ENCODE results near the gene MYL3. TPM values are rescaled to one million over a fixed set of nuclear protein-coding genes. Genes with fewer than 3 reads are reported as not detected.

Gene MYL3
- total RNA-seq, 1 experiment from 2014 or later = not detected

DNA sequence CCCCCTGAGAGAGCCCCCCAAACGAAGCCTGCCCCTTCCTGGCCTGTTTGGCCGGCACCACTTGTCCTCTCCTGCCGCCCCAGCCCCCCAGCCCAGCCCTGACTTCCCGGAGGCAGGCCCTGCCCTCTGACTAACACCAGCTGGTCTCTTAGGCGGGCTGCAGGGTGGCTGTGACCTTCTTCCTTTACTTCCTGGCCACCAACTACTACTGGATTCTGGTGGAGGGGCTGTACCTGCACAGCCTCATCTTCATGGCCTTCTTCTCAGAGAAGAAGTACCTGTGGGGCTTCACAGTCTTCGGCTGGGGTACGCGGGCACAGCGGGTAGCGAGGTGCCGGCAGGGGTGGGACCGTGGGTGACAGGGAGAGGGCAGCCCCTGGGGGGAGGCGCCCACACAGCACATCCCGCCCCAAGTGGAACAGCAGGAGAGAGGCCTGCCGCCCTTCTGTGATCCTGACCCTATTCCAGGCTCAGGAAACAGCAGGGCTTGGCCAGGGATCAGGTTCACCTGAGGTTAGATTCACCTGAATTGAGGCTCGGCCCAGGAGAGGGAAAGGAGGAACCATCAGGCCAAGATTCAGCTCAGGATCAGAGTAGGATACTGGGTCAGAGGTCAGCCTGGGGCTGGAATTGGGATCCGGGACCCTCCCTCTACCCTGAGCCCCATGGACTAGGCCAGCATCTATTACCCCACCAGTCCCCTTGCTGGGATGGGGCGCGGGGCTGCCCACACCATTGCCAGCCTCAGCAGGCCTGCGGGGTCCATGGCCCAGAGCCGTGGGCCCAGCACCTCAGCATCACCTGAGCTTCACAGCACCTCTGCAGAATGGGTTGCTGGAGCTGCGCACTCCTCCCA lies 36.1 kb upstream of the MYL3 start:
- no peak for DNase-seq (ENCODE audit: low spot score)

DNA sequence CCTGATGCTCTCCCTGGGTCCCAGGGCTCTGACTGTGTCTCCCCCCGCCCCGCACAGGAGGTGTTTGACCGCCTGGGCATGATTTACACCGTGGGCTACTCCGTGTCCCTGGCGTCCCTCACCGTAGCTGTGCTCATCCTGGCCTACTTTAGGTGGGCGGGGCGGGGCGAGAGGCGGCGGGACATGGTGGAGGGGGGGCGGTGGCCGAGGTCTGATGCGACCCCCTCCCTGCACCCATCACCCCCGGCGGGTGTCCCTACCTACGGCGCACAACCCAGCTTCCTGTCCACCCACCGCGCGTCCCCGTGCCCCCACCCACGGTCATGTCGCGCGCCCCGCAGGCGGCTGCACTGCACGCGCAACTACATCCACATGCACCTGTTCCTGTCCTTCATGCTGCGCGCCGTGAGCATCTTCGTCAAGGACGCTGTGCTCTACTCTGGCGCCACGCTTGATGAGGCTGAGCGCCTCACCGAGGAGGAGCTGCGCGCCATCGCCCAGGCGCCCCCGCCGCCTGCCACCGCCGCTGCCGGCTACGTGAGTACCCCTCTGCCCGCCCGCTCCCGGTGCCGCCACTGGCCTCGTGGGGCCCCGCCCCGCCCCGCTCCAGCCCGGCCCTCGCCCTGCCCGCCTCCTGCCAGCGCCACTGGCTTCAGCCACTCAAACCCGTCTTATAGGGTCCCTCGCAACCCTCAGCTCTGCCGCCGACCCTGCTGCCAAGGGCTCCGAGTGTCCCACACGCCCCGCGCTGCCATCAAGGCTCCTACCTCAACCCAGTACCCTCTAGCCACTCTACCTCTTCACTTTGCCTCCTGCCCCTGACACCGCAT lies 35.3 kb upstream of the MYL3 start:
- no peak for DNase-seq (ENCODE audit: low spot score)

DNA sequence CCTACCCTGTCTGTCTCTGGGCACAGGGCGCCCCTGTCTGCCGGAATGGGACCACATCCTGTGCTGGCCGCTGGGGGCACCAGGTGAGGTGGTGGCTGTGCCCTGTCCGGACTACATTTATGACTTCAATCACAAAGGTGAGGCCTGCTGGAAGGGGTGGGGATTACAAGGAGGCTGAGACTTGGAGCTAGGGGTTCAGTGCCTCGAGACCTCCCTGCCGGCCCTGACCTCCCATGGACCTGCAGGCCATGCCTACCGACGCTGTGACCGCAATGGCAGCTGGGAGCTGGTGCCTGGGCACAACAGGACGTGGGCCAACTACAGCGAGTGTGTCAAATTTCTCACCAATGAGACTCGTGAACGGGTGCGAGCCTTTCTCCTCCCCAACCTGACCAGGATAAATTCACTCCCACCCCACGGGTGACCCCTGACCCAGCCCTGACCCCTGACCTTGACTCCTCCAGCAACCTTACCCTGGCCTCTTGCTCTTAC lies 34.6 kb upstream of the MYL3 start:
- DNase-seq (ENCODE audit: low spot score) = no peak

DNA sequence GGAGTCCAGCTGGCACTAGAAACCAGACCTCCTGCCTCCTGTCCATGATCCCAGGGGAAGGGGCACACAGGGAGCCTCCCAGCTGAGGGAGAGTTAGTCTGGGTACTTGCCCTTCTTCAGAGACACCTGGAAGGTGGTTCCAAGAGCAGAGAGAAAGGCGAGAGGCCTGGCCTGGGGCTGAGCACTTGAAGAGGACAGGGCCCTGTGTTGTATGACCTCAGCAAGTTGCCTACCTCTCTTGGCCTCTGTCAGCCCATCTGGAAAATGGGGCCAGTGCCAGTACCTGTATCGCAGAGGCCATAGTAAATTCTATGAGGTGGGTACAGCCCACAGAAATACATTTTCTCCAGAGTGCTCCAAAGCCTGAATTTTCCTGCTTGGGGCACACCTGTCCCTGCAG lies 33.8 kb upstream of the MYL3 start:
- no peak for DNase-seq (ENCODE audit: low spot score)

DNA sequence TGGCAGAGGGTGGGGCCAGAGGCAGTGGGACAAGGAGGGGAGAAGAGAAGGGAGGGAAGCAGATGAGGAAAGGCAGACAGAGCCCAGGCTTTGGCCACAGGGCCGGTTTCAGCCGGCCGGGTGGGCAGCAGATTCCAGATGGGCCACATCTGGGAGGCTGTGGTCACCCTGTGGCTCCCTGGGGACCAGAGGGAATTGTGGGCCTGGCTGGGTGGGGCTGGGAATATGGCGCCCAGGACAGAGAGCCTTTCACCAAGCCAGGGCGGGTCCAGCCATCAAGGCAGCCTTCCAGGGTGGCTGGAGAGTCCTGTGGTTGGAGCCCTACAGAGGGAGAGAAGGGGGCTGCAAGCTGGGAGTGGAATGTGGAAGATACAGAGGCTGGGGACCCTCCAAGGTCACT lies 33.1 kb upstream of the MYL3 start:
- no peak for DNase-seq (ENCODE audit: low spot score)

DNA sequence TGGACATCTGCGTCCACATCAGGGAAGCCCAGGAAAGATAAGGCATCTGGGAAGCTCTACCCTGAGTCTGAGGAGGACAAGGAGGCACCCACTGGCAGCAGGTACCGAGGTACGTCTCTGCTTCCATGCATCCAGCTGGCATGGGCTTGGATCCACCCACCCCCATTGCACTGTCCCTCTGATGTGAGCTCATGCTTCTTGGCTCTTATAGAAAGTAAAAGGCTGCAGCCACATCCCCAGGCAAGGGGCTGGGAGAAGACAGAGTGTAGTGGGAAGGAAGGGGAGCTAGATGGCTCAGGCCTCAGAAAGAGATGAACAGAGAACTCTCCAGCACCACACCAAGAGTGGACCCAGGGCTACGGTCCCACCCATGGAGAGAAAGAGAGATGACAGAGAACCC lies 32.5 kb upstream of the MYL3 start:
- no peak for DNase-seq (ENCODE audit: low spot score)

DNA sequence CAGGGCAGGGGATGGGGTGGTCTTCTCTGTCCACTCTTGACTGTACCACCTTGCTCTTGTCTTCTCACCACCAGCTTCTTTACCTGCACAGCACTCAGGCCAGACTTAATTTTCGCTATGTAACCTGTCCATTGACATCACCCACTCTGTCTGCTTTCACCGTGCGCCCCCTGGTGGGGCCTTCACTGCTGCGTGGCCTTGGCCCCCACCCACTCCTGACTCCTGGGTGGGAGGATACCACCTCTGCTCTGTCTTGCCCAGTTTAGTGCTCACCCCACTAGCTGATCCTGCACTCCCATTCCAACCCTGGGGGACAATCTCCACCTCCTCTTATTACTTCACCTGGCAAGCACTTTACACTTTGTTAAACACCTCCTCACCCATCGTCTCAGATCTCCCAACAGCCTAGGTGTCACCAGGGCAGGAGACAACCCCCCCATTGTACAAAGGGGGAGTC lies 32.0 kb upstream of the MYL3 start:
- DNase-seq (ENCODE audit: low spot score) = no peak

DNA sequence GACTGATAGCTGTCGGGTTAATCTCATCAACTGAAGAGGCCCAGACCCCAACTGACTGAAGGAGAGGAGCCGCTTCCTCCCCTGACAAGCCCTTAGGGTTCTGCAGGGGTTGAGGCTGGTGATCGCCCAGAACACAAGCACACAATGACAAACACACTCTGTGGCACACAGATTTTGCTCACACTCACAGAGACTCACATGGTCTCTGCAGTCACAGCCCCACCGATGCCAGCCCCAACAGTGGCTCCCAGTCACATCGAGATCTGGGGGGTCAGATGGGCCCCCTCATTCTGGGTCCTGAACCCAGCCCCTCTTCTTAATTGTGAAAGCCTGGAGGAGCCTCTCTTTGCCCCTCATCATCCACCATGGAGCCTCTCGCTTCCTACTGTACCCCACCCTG lies 31.0 kb upstream of the MYL3 start:
- no peak for DNase-seq (ENCODE audit: low spot score)

DNA sequence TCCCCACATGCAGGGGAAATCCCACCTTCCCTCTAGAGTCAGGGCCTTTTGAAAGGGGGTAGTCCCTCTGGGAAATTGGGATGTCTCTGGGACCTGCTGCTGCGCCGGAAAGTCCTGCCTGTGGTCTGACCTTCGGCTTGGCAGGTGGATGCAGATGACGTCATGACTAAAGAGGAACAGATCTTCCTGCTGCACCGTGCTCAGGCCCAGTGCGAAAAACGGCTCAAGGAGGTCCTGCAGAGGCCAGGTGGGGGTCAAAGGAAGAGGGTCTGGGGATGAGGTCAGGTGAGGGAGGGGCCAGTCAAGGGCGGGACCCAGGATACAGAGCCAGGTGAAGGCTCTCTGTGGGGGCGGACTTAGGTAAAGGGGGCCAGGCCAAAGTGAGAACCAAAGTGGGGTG lies 30.5 kb upstream of the MYL3 start:
- no peak for DNase-seq (ENCODE audit: low spot score)

DNA sequence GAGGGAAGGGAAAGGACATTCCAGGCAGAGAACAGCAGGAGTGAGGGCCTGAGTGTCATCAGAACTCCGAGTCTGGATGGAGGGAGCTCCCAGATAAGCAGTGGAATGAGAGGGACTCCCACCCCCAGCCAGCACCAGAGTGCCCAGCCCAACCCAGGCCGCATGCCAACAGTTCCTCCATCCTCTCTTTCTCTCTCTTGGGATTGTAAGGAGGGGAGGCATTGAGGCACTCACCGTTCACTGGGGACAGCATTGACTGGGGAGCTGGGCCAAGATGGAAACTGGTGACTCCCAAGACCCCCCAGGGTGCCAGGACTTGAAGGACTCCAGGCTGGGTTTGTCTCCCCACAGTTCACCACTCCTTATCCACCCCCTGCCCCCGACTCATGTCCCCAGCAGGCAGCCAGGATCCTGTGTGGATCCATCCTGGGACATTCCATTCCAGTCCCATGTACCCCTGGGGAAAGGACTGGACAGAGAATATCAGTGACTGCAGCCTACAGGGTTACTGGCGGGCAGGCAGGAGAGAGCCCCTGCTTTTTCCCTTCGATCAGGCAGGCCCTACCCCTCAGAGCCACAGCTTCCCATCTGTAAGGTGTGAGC lies 30.0 kb upstream of the MYL3 start:
- no peak for DNase-seq (ENCODE audit: low spot score)

DNA sequence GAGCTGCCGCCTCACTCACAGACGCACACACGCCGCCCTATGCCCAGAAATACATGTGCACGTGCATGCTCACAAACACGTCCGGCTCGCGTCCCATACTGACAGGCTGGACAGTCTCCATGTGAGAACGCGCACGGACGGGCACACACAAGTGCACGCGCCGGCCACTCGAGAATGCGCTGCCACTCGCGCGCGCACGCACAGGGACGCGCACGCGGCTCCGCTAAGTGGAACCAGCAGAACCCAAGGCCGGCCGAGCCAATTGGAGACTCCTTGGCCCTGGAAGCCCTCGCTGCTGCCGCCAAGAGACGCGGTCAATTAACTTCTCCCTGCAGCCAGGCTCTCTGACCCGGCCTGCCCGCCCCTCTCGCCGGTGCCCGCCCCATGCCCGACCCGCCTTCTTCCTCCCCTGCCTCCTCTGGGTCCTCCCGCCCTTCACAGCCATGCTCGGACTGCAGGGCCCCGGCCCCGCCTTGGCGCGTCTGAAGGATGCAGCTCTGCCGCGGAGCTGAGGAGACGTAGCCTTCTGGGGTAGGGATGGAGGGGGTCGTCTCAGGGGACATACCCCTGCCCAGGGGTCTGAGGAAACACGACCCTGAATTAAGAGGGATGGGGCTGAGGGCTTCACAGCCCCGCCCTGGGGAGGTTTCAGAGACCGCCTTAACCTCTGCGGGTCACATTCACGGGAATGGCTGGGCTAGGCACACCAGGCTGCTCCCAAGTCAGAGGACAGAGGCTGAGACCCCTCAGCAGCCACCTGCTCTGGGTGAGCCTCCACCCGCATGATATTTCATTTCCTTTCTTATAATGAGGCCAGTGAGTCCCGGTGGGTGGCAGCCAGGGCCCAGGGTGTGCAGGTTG lies 29.3 kb upstream of the MYL3 start:
- no peak for DNase-seq (ENCODE audit: low spot score)

DNA sequence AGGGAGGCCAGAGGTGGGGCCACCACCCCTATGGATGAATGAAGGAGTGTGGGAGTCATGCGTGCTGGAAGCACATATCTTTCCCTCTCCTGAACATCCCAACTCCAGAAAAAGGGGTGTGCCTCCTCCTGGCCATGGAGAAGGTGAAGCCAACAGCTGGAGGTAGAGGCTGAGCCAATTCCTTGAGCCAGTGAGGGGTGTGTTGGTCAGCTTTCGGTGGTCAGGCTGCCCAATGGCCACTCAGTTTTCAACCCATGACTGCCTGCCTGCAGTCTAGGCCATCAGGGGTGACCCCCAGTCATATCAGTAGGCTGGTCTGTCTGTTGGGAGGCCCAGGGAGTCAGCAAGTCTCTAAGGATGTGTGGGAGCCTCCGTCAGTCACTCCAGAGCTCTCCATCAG lies 27.9 kb upstream of the MYL3 start:
- DNase-seq (ENCODE audit: low spot score) = no peak

DNA sequence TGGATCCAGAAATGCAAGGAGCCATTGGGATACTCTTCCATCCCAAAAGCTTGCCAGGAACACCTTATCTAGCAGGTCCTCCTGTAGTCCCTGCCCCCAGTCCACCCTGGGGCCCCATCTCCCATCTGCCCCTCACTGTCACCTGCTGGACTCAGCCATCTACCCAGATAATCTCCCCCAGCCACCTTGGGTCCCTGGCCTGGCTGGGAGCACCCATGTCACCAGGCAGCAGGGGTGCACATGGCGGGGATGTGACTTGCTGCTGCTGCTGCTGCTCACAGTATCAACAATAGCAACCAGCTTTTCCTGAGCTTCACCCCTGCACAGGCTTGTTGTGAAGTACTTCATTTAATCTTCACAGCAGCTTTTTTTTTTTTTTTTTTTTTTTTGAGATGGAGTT lies 26.9 kb upstream of the MYL3 start:
- no peak for DNase-seq (ENCODE audit: low spot score)

DNA sequence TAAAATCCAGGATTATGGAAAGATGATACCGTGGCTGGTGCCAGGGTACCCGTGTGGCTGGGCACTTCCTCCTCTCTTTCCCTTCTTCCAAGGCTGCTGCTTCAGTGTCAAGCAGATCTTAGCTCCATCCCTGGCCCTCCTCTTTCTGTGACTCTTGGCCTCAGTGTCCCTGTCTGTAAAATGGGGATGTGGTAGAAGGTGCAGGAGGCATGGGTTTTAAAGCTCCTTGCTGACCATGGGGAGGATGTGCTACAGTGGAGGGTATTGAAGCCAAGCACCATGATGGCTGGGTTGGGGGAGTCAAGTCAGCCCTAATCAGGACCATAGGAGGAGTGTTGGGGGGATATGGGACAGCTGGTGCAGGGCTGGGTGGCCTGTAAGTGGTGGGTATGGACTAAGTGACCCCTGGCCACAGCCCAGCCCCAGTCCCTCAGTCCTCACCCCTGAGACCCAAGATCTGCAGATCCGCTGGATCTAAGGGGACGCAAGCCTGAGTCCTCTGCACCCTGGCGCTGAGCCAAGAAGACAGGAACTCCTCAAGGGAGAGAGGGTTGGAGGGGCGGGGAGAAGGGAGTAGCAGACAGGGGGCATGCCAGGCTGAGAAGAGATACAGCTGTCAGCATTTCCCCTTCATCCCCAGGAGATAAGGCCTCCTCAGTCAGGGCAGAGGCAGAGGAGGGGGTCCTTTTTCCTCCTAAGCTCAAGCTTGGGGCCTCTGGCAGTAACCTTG lies 26.3 kb upstream of the MYL3 start:
- DNase-seq (ENCODE audit: low spot score) = no peak

DNA sequence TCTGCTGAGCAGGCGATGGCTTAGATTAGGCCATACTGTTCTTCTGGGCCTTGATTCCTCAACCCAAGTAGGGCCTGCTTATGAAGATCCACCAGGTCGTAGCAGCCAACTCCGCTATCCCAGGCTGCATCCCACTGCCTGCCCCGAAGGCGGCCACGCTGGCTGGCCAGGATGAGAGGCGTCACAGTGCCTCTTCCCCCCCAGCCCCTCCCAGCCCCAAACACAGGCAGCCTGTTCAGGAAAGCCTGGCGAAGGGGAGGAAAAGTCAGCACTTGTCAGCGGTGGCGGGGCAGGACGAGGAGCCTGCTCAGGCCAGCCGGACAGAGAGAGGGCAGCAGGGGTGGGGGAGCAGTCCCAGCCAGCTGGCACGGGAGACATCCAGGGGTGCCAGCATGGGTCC lies 25.5 kb upstream of the MYL3 start:
- DNase-seq (ENCODE audit: low spot score) = no peak

DNA sequence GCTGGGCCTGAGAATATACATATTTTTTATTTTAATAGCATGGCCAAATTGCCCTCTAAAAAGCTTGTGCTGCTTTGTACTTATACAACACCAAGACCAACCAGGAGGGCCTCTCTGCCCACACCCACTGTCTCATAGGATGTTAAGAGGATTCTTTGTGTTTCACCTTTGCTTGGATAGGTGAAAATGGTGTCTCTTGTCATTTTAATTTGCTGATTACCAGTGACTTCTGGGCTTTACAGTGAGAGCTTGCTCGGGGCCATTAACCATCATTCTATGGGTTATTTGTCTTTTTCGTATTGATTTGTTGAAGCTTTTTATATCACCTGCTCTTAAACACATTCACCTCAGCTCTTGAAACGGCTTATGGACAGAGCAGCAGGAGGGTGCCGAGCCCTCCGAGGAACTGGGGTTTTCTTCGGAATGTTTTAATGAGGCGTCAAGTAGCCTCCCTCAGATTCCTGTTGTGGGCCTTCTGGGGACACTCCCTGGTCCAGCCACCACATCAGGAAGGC lies 24.8 kb upstream of the MYL3 start:
- no peak for DNase-seq (ENCODE audit: low spot score)

DNA sequence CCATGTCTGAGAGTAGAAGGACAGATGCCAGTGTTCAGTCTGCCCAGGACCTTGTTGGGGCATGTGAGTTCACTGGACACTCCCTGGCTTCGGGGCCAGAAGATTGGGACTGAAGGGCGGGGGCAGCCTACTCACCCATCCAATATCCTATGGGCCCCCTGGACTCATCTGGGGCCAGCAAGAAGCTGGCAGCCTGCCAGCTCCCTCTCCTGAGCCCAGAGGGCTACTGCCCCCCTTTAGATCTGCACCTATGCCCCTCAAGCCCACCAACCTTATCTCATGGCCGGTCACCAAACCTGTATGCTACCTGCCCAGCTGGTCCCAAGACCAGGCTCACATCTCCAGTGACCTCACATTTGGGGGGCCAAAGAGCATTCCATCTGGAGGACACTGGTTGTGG lies 22.4 kb upstream of the MYL3 start:
- no peak for DNase-seq (ENCODE audit: low spot score)

DNA sequence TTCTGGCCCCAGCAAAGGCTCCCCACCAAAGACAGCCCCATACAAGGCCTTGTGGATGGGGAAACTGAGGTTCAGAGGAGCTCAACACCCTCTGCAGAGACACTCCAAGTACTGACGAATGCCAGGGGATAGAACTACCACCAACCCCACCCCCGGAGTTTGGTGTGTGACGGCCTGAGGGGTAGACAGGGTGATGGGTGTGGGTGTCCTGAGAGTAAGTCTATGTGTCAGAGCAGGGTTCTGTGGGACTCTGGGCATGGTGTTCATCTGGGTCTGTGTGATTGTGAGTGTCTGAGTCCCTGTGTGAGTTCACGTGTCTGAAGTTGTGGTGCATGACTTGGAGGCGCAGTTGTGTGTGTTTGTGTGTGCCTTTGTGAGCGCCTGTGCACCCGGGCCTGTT lies 21.7 kb upstream of the MYL3 start:
- no peak for DNase-seq (ENCODE audit: low spot score)

DNA sequence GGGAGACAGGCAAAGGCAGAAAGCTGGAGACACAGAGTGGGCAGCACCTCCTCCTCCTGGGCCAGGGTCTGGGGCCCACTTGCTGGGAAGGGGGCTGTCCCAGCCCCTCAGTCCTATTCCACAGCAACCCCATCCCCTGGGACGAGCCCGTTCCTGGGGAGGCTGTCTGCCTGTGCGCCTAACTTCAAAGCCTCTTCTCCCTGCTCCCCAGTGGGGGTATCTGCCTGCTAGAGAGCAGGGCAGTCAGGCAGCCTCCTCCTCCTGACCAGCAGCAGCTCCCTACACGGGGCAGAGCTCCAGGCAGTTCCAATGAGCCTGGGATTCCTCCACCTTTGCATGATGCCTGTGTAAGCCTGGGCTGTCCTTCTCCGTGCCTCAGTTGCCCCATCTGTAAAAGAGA lies 21.2 kb upstream of the MYL3 start:
- no peak for DNase-seq (ENCODE audit: low spot score)

DNA sequence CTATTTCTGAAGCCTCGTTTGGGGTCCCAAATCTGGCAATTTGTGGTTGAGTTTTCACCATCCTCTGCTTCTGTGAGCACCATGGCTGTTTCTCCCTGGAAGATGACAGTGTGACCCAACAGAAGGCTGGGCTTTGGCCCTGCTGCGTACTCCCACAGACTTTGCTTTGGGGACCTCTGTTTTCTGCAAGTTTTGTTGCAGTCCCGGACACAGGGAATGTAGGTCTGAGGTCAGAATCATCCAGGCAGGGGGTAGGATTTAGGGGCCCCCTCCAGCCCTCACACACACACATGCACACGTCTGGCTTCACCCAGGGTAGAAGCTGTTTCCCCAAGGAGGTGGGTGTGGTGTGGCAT lies 20.6 kb upstream of the MYL3 start:
- DNase-seq (ENCODE audit: low spot score) = no peak

Data from H4 (cell line).